ENCODE data around the gene FAM177A1. TPM values are rescaled to one million over a fixed set of nuclear protein-coding genes. Genes with fewer than 3 reads are reported as not detected.

Gene FAM177A1
- total and polyA plus RNA-seq, 2 of the 13 experiments (the other 11 are each of a cell fraction or from before 2014, with no cell fraction given), result 72.9 to 119 TPM

DNA sequence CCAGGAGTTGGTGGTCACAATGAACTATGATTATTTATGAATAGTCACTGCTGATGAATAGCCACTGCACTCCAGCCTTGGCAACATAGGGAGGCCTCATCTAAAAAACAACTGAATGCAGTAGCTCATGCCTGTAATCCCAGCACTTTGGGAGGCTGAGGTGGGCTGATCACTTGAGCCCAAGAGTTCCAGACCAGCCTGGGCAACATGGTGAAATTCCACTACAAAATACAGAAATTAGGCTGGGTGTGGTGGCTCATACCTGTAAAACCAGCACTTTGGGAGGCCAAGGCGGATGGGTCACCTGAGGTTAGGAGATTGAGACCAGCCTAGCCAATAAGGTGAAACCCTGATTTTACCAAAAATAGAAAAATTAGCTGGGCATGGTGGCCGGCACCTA, 13.5 kb upstream of the FAM177A1 start (continued):
- TF ChIP-seq, protein P1, sequence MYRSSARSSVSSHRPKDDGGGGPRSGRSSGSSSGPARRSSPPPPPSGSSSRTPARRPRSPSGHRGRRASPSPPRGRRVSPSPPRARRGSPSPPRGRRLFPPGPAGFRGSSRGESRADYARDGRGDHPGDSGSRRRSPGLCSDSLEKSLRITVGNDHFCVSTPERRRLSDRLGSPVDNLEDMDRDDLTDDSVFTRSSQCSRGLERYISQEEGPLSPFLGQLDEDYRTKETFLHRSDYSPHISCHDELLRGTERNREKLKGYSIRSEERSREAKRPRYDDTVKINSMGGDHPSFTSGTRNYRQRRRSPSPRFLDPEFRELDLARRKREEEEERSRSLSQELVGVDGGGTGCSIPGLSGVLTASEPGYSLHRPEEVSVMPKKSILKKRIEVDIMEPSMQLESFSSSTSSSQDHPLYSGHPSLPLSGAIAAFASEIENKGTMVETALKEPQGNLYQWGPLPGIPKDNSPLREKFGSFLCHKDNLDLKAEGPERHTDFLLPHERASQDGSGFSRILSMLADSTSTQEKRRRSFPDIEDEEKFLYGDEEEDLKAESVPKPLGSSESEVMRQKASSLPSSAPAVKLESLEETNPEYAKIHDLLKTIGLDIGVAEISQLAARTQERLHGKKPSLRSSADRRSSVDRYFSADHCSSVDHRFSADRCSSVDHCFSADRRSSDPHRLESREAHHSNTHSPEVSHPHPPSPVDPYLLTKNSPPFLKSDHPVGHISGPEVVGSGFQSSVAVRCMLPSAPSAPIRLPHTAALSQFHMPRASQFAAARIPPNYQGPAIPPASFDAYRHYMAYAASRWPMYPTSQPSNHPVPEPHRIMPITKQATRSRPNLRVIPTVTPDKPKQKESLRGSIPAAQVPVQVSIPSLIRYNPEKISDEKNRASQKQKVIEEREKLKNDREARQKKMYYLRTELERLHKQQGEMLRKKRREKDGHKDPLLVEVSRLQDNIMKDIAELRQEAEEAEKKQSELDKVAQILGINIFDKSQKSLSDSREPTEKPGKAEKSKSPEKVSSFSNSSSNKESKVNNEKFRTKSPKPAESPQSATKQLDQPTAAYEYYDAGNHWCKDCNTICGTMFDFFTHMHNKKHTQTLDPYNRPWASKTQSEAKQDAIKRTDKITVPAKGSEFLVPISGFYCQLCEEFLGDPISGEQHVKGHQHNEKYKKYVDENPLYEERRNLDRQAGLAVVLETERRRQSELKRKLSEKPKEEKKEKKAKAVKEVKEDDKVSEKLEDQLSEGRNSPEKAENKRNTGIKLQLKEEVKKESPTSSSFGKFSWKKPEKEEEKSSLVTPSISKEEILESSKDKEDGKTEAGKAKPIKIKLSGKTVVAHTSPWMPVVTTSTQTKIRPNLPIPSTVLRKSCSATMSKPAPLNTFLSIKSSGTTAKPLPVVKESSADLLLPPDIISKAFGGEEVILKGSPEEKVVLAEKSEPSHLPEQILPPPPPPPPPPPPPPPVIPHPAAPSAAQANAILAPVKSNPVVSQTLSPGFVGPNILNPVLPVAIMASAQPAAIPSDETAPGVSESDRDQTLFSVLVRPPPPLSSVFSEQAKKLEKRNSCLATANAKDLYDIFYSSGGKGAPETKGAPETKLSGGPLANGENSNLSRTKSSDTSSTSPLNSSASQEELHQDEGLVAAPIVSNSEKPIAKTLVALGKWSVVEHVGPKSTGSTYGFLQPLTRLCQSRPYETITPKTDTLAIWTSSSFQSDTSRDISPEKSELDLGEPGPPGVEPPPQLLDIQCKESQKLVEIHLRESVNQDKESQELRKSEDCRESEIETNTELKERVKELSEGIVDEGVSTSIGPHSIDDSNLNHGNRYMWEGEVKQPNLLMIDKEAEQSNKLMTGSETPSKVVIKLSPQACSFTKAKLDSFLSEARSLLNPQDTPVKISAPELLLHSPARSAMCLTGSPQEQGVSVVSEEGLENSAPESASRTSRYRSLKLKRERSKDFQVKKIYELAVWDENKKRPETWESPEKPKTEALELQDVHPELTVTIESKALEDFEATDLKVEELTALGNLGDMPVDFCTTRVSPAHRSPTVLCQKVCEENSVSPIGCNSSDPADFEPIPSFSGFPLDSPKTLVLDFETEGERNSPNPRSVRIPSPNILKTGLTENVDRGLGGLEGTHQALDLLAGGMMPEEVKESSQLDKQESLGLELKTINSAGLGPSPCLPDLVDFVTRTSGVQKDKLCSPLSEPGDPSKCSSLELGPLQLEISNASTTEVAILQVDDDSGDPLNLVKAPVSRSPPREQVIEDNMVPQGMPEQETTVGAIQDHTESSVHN (CRISPR knock-in tag; IDR thresholded peaks at IDR 0.05), result peak; percentile 72; the same call in 1 of the 2 replicates
- TF ChIP-seq RXRA (CRISPR knock-in tag; IDR thresholded peaks at IDR 0.05) (peak; percentile 28; the same call in 1 of the 2 replicates), TMF1 (CRISPR knock-in tag; IDR thresholded peaks at IDR 0.05; ENCODE audit: low read depth) (no peak), ZNF775 (CRISPR knock-in tag; IDR thresholded peaks at IDR 0.05; ENCODE audit: borderline replicate concordance) (0 out of 2 replicates have a peak, but pooled peaks have one; percentile 48), GATAD2A (CRISPR knock-in tag; IDR thresholded peaks at IDR 0.05) (no peak), ZNF354B (CRISPR knock-in tag; IDR thresholded peaks at IDR 0.05) (no peak), POLR2G (IDR thresholded peaks at IDR 0.05; ENCODE audit: low read depth, low read length) (0 out of 2 replicates have a peak, but pooled peaks have one; percentile 16)
